HFF-Myc (cell line): ENCODE measurements around the gene CTTN.

ENCODE experiments used
- DNase-seq: peaks from one replicate; pipeline ENCODE4 v3.0.0-alpha.2; 2011; ENCODE audit warnings: low read depth; ENCODE audit errors: extremely low read depth
- H3K4me3 ChIP-seq: replicated peaks from 2 replicates; pipeline ENCODE4 v1.5.1; 2011; ENCODE audit warnings: low read depth, mild to moderate bottlenecking, control low read depth, low read length
- TF ChIP-seq, protein P1 (sequence below): IDR thresholded peaks from 2 replicates; pipeline ENCODE4 v1.5.1; 2012; ENCODE audit warnings: mild to moderate bottlenecking, low read depth, low read length, control low read depth; ENCODE audit errors: missing control alignments

Gene CTTN

DNA sequence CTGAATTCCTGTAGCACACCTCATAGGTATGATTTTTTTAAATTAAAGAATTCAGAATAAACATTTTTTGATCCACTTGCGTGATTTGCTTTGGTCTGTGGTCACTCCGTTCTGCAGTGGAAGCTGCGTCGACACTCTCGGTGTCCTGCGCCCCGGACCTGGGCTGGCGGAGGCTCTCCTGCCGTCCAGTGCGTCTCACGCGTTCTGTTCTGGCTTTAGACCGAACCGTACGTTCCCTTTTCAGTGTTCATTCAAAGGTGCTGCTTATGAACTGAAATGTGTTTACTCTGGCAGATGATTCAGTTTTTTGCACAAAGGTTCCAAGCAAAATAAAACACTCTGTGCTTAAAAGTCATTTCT is 38.2 kb downstream of the CTTN start:
- DNase-seq = no peak
- no peak overlapping the region for H3K4me3 ChIP-seq
- TF ChIP-seq, protein P1, sequence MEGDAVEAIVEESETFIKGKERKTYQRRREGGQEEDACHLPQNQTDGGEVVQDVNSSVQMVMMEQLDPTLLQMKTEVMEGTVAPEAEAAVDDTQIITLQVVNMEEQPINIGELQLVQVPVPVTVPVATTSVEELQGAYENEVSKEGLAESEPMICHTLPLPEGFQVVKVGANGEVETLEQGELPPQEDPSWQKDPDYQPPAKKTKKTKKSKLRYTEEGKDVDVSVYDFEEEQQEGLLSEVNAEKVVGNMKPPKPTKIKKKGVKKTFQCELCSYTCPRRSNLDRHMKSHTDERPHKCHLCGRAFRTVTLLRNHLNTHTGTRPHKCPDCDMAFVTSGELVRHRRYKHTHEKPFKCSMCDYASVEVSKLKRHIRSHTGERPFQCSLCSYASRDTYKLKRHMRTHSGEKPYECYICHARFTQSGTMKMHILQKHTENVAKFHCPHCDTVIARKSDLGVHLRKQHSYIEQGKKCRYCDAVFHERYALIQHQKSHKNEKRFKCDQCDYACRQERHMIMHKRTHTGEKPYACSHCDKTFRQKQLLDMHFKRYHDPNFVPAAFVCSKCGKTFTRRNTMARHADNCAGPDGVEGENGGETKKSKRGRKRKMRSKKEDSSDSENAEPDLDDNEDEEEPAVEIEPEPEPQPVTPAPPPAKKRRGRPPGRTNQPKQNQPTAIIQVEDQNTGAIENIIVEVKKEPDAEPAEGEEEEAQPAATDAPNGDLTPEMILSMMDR = no peak

DNA sequence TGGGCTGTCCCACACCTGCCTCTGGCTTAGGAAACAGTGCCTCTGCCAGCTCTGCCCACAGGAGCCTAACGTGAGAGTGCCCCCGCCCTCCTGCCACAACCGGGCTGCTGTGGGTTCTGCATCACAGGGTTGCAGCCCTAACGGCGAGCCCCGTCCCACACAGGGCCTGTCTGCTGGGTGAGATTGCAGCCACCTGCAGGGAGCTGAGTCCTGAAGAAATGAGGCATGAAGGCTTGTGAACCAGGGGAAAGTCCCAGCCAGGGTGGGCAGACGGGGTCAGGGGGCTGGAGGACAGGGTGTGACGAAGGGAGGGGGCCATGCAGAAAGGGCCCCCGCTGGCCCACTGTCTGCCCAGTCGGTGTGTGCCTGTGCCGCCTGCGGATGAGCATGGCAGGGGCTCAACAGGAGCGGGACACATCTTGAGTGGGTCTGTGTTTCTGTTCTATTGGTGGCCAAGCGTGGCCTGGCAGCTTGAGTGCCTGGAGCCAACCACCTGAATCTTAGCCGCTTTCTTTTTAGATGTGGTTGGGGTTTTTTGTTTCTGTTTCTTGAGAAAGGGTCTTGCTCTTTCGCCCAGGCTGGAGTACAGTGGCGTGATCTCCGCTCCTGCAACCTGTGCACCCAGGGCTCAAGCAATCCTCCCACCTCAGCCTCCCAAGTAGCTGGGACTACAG is 38.9 kb downstream of the CTTN start:
- no peak for DNase-seq
- TF ChIP-seq, protein P1 = no peak
- H3K4me3 ChIP-seq = no peak overlapping the region

DNA sequence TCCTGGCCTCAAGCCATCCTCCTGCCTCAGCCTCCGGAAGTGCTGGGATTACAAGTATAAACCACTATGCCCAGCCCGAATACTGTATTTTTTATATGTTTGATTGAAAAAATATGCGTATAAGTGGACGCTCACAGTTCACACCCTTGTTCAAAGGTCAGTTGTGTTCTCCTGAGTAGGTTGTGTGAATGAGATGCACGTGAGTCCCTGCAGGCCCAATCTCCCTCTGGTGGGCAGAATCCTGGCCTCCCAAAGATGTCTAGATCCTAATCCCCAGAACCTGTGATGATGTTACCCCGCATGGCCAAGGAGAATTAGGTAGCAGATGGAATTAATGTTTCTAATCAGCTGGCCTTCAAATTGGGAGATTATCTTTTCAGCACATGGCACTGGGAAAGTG is 41.9 kb downstream of the CTTN start:
- no peak overlapping the region for H3K4me3 ChIP-seq
- TF ChIP-seq, protein P1 = peak; percentile 9
- no peak for DNase-seq

DNA sequence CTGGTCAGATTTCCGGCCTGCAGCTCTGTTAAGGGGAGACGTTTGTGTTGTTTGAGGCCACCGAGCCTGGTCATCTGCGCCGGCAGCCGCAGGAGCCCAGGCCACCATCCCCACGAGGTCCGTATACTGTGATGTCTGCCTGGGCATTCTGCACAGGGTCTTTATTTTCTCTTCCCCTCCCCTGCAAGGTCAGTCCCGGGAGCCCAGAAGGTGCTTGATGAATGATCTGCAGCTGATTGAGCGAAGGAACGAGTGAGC is 45.4 kb downstream of the CTTN start:
- no peak overlapping the region for H3K4me3 ChIP-seq

DNA sequence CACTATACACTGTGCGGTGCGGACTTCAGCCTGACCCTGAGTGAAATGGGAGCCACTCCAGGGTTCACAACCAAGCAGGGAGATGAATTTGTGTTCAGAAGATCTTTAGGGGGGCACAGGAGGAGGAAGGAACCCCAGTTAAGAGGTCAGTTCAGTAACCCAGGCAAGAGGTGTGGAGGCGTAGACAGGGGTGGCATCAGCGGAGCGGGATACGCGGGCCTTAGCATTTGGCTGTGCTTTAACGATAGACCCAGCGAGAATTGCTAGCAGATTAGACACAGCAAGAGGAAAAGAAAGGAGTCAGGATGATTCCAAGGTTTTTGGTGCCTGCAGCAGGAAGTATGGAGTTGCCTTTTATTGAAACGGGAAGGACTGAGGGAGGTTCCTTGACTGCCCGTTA is 46.8 kb downstream of the CTTN start:
- no peak for DNase-seq
- TF ChIP-seq, protein P1 = no peak
- H3K4me3 ChIP-seq = no peak overlapping the region

More for the DNA sequence above, 45.4 kb downstream of the CTTN start:
- DNase-seq = no peak
- TF ChIP-seq, protein P1 = no peak

DNA sequence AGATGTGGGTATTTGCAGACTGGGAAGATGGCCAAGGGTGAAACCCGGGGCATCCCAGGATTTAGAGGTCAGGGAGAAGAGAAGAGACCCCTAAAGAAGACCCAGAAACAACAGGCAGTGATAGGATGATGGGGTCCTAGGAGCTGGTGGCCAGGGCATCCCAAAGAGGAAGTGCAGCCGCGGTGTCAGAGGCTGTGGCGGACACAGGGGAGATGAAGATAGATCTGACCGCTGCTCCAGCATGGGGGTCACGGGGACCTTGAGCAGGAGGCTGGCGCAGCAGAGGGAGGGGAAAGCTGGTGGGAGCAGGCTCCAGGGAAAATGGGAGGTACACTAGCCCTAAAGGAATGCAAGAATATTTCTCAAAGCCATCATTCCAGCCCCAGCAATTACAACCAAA is 47.3 kb downstream of the CTTN start:
- TF ChIP-seq, protein P1 = no peak
- DNase-seq = no peak
- no peak overlapping the region for H3K4me3 ChIP-seq

DNA sequence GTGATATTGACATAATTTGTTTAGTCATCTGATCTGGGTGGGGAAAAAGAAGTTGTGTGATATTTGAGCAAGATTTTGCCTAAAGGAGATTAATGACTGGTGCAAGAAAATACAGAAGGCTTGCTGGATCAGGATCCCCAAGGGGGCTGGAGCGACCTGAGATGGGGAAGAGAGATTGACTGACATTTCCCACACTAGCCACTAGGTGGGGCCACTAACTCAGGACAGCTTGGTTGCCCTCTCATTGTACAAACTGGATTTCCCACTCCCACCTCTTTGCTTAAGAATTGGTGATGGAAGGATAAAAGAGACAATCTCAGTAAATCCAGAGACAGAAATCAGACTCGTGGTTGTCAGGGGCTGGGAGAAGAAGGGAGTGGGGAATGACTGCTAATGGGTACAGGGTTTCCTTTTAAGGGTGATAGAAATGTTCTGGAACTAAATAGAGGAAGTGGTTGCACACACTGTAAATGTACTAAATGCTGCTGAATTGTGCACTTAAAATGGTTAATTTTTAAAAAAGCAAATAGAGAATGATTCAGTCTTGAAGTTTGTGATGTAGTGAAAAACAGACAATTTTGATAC is 50.7 kb downstream of the CTTN start:
- DNase-seq = no peak
- no peak overlapping the region for H3K4me3 ChIP-seq
- TF ChIP-seq, protein P1 = peak; percentile 53
